ENCODE data around the gene JADE2.

GRCh38 chr5:134504629-134505300 is 20.7 kb upstream of the JADE2 start:
- TF ChIP-seq CTCF (IDR thresholded peaks at IDR 0.05; ENCODE audit: extremely low read depth in 1 of 2, insufficient read depth in 1 of 2, low read depth in 1 of 2, low read length in 2 of 2) (no peak), POLR2A (IDR thresholded peaks at IDR 0.05; ENCODE audit: low read depth, low read length) (no peak), GATA2 (IDR thresholded peaks at IDR 0.05; ENCODE audit: insufficient read depth, insufficient read length, low read depth, low read length) (no peak), POLR2AphosphoS5 (IDR thresholded peaks at IDR 0.05; ENCODE audit: insufficient read depth, low read depth, low read length) (no peak), FOS (IDR thresholded peaks at IDR 0.05; ENCODE audit: borderline replicate concordance, insufficient read depth, low read length) (no peak)
